K562 (cell line): ENCODE measurements around the gene PRF1. TPM values are rescaled to one million over a fixed set of nuclear protein-coding genes. Genes with fewer than 3 reads are reported as not detected.

Source experiments
- CREM ChIP-seq: IDR thresholded peaks from 2 replicates; pipeline ENCODE4 v1.6.1; 2014; ENCODE audit warnings: antibody characterized with exemption, low read depth
- FOXK1 ChIP-seq: sonication (generic); formaldehyde crosslinking; IDR thresholded peaks from 2 replicates; pipeline ENCODE4 v1.8.0; 2022; ENCODE audit warnings: missing genetic modification reagents, mild to moderate bottlenecking, borderline replicate concordance
- NRF1 ChIP-seq, 2 experiments: fragments of 450-650 bp; IDR thresholded peaks in 1 of 2; conservative IDR thresholded peaks in 1 of 2; 2 replicates each; pipeline ENCODE4 v1.6.1; 2014; ENCODE audit warnings: mild to moderate bottlenecking in 2 of 2
- SMAD3 ChIP-seq: fragments of 450-650 bp; formaldehyde crosslinking; conservative IDR thresholded peaks from 2 replicates; pipeline ENCODE4 v1.4.0; 2020; ENCODE audit warnings: mild to moderate bottlenecking
- SMARCB1 ChIP-seq: IDR thresholded peaks from 2 replicates; pipeline ENCODE4 v1.6.1; 2011; ENCODE audit warnings: improper control_type of control experiment, low read depth; ENCODE audit not compliant: insufficient read length
- STAG1 ChIP-seq: sonication (generic); formaldehyde crosslinking; IDR thresholded peaks from 2 replicates; pipeline ENCODE4 v1.5.0; 2020; ENCODE audit warnings: missing genetic modification reagents, borderline replicate concordance
- ZNF318 ChIP-seq, 2 experiments: fragments of 450-650 bp; IDR thresholded peaks; 2 replicates each; pipeline ENCODE4 v1.6.1; 2016; ENCODE audit warnings: mild to moderate bottlenecking in 2 of 2, borderline replicate concordance in 1 of 2, low read depth in 1 of 2, moderate library complexity in 1 of 2
- ZNF668 ChIP-seq: fragments of 250-450 bp; sonication (Bioruptor Pico); IDR thresholded peaks from 2 replicates; pipeline ENCODE4 v1.8.0; 2022; ENCODE audit warnings: mild to moderate bottlenecking, inconsistent platforms
- polyA plus RNA-seq, 8 experiments: library from polyadenylated mRNA; depleted of rRNA in 4 of 8; stranded (reverse) in 5 of 8; unstranded in 3 of 8; fragments of >200 nt; fragmentation: Nextera tagmentation in 2 of 8; fragmentation: Illumina TruSeq in 1 of 8; extraction: Ambion mirVana in 2 of 8; extraction: Trizol in 1 of 8; gene quantifications; 2 replicates each; pipeline versions ENCODE4 v1.2.1 to v1.2.3, GENCODE V29; 2011 to 2014; ENCODE audit warnings: inconsistent platforms in 1 of 8, missing spikeins in 1 of 8
- total RNA-seq, 7 experiments: library from RNA; depleted of rRNA in 6 of 7; stranded (reverse); fragments of >200 nt in 6 of 7; fragmentation: Illumina TruSeq in 2 of 7; extraction: Trizol in 2 of 7; gene quantifications; 2 replicates each; pipeline versions ENCODE4 v1.2.1 to v1.2.3, GENCODE V29; 2011 to 2021; ENCODE audit warnings: low replicate concordance in 1 of 7

PRF1 gene
- total and polyA plus RNA-seq, 9 of the 15 experiments (the other 6 are each of a cell fraction or from before 2014, with no cell fraction given): 3.8 to 8.6 (median 6.3) TPM

GRCh38 chr10:70649526-70649925, 47.0 kb upstream of the PRF1 start (continued):
- TF ChIP-seq FOXK1 (CRISPR knock-in tag): no peak
- no peak for TF ChIP-seq STAG1 (CRISPR knock-in tag)
- no peak for TF ChIP-seq SMARCB1
- 0 out of 2 replicates have a peak, but pooled peaks have one; percentile 30 for TF ChIP-seq SMAD3 (CRISPR knock-in tag)
- TF ChIP-seq ZNF318 (IDR thresholded peaks at IDR 0.05; ENCODE audit: borderline replicate concordance in 1 of 2, low read depth in 1 of 2): 0 out of 4 replicates have a peak, but pooled peaks of 1 of the 2 experiments have one; percentile 40
- TF ChIP-seq ZNF668 (CRISPR knock-in tag): peak; percentile 34; the same call in 1 of the 2 replicates
- TF ChIP-seq CREM: peak; percentile 69
- peak; percentile 24 to 48; a peak in 2 of 4 replicates for TF ChIP-seq NRF1 (conservative IDR thresholded peaks at IDR 0.05 in 1 of 2, IDR thresholded peaks at IDR 0.05 in 1 of 2)
